GM13977 (cell line): Measurements from ENCODE around the gene COL6A3.

ENCODE experiments used
- DNase-seq: peaks from one replicate; pipeline ENCODE4 v3.0.0; 2012; ENCODE audit warnings: low spot score
- in situ Hi-C: fragments of 300-500 bp; cut with MboI; formaldehyde crosslinking; loops from one replicate; pipeline ENCODE4 v1.12.0; 2022; ENCODE audit warnings: low sequenced_read_pairs, low pct_unique_long_range_greater_than_20kb, mixed read lengths, inconsistent platforms; ENCODE audit not compliant: unreplicated experiment
- TF ChIP-seq, protein P1 (sequence below): IDR thresholded peaks from 2 replicates; pipeline ENCODE4 v1.5.1; 2012; ENCODE audit warnings: mild to moderate bottlenecking, control low read depth; ENCODE audit not compliant: insufficient read depth; ENCODE audit errors: extremely low read depth, missing control alignments

The COL6A3 gene

GRCh38 chr2:237445611-237446337, 31.8 kb upstream of the COL6A3 start:
- DNase-seq, result no peak
- in situ Hi-C loops, result no loop called here
- TF ChIP-seq, protein P1, sequence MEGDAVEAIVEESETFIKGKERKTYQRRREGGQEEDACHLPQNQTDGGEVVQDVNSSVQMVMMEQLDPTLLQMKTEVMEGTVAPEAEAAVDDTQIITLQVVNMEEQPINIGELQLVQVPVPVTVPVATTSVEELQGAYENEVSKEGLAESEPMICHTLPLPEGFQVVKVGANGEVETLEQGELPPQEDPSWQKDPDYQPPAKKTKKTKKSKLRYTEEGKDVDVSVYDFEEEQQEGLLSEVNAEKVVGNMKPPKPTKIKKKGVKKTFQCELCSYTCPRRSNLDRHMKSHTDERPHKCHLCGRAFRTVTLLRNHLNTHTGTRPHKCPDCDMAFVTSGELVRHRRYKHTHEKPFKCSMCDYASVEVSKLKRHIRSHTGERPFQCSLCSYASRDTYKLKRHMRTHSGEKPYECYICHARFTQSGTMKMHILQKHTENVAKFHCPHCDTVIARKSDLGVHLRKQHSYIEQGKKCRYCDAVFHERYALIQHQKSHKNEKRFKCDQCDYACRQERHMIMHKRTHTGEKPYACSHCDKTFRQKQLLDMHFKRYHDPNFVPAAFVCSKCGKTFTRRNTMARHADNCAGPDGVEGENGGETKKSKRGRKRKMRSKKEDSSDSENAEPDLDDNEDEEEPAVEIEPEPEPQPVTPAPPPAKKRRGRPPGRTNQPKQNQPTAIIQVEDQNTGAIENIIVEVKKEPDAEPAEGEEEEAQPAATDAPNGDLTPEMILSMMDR, result no peak

DNA sequence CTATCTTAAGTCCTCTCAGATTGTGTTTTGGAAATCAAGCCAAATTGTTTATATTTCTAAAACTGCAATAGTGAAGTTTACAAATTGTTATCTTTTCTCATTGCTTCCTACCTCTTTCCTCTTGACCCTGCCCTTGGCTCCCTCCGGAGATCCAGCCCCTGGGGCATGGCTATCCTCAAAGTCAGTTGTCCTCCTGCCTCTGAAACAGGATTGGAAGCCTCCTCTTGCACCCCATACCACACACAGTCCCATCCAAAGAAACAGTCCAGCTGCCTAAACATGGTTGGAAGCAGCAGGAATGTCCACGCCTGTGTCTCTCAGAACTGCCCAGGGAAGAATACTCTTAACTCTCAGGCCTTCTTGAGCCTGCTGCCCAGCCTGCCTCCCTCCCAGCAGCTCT, 30.1 kb upstream of the COL6A3 start:
- DNase-seq, result no peak
- in situ Hi-C loops, result no loop called here
- TF ChIP-seq, protein P1, result no peak

DNA sequence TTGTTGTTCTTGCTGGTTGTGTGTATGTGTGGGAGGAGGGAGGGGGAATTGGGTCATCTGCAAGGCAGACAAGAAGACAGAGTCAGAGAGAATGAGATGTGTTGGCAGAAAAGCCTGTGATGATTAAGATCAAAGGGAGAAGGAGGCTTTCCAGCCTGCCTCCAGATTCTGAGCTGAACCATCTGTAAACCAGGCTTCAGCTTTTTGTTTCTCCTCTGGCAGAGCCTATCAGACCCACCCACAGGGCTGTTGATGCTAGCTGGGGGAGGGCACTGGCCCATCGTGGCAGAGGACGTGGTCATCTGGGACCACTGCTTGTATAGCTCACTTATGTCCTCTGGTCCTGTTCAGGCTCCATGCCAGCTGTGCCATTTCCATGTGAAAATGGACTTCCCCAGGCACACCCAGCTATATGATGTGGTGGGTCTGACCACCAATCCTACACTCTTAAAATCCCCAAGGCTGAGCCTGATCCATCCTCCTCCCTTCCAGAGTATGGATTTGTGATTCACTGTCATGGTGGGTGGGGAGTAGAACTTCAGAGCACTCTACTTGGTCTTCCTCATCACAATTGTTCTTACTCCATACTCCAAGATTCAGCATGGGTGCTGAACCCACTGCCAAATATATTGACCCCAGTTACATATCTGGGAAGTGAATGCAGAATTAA, 27.8 kb upstream of the COL6A3 start:
- in situ Hi-C loops, result no loop called here
- TF ChIP-seq, protein P1, result no peak
- DNase-seq, result no peak

DNA sequence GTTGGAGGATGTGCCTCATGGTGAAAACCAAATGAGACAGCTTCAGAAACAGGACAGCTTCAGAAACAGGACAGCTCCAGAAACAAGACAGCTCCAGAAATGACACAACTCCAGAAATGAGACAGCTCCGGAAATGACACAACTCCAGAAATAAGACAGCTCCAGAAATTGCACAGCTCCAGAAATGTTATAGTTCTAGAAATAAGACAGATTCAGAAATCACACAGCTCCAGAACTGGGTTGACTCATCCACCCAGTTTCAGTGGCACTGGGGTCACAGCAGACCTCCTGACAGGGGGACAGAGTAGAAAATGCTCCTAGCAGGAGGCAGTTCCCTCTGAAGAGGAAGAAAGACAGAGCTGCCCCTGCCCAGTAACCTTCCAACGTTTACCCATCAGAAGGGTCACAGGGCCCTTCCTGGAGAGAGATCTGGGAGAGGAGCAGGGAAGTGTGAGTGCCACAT, 26.9 kb upstream of the COL6A3 start:
- TF ChIP-seq, protein P1, result no peak
- in situ Hi-C loops, result no loop called here
- peak; percentile 54 for DNase-seq

DNA sequence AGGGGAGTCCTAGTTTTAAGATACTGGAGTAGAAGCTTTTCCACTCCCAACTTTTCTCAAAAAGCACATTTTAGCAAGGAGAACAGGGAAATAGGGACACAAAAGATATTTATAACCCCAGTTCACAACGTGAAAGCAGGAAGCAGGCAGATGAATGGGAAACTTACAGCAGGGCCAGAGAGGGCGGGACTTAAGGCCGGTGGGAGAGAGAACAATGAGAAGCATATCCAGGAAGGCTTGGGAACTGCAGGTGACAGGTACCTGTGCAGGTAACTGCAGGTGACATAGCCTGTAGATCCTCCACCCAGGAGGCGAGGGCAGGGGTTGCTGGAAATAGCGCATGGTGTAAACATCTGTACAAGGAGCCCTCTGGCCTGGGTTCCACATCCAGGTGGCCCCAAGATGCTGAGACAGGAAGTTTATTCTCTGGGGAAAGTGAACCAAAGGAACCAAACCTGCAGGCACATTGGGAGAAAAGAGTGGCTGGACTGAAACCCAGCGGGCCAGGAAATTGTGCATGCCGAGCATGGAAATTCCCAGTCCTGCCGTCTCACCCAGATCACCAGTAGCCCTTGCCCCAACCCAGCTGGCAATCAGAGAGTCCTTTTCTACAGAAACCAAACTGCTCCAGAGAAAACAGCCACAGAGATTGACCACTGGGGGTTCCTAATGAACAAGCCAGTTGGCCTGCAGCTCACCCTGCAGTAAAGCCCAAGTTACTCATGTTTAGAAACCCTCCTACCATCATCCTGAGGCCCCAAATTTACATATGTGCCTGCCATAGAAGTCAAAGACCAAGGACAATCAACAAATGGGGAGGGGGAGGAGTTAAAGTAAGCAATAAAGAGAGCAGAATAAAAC, 24.3 kb upstream of the COL6A3 start:
- TF ChIP-seq, protein P1, result no peak
- DNase-seq, result no peak
- in situ Hi-C loops, result no loop called here

DNA sequence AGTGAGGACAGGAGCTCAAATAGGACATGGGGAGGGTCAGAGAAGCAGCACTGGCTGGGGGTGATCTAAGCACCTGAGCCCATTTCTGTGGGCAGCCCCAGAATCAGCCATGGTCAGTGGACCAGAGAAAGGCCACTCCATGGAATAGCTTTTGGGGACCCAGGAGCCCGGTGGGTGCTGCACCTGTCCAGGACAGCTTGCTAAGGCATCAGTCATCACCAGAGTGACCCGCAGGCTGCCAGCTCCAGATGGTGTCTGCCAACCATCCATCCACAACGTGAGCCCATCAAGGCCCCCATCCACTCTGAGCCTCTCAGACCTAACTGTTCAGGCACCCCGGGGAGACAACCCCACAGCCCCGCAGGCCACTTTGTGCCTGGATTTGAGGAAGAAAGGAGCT, 23.6 kb upstream of the COL6A3 start:
- no peak for DNase-seq
- in situ Hi-C loops, result no loop called here
- TF ChIP-seq, protein P1, result no peak
